HCT116 (cell line): ENCODE data around the gene CD2. TPM values are rescaled to one million over a fixed set of nuclear protein-coding genes. Genes with fewer than 3 reads are reported as not detected.

Experiments
- ATAC-seq: fragments of 200-7000 bp; cut with Tn5 transposase; 2 replicates; pipeline ENCODE4 v1.9.1; 2020; ENCODE audit warnings: mild to moderate bottlenecking, moderate library complexity
- BruUV-seq: library from RNA; stranded (reverse); fragments of 400-500 nt; replicated peaks from 2 replicates; lab custom pipeline; 2021; lab: Mats Ljungman, UMichigan
- CTCF ChIA-PET: fragments of 300-600 bp; sonication (Branson Sonifier 250); formaldehyde crosslinking; loops from one replicate; lab custom pipeline; 2021; ENCODE audit warnings: antibody characterized with exemption; lab: Charles Lee
- POLR2A ChIA-PET: fragments of 300-600, 350-600 bp; sonication (Branson Sonifier 250); formaldehyde crosslinking; loops from one replicate; lab custom pipeline; 2021; ENCODE audit warnings: antibody characterized with exemption; lab: Charles Lee
- RAD21 ChIA-PET, 2 experiments: fragments of 300-600 bp; sonication (Branson Sonifier 250); formaldehyde crosslinking; loops; one replicate each; lab custom pipeline; 2023; ENCODE audit warnings: low total read pairs in 2 of 2; ENCODE audit not compliant: uncharacterized antibody in 2 of 2, unreplicated experiment in 2 of 2, low non-redundant PET in 1 of 2; lab: Charles Lee
- DNase-seq: peaks from one replicate; pipeline ENCODE4 v3.0.0-alpha.2; 2010; ENCODE audit warnings: low read depth, low spot score
- H2AFZ ChIP-seq: fragments of 200-600 bp; shearing (Covaris generic), sonication (generic); 2 replicates; pipeline ENCODE4 v1.6.1; 2017; ENCODE audit warnings: low read depth, mixed run types, mixed read lengths, antibody characterized with exemption, low read length; ENCODE audit not compliant: poor library complexity, severe bottlenecking
- H3K27ac ChIP-seq: 2 replicates; pipeline ENCODE4 v1.5.1; 2012; ENCODE audit warnings: low read depth, low read length
- H3K27me3 ChIP-seq: fragments of 200-600 bp; sonication (generic); 2 replicates; pipeline ENCODE4 v1.6.1; 2016; ENCODE audit warnings: mixed run types, low read length, mixed read lengths; ENCODE audit not compliant: insufficient read depth
- H3K36me3 ChIP-seq, 2 experiments: fragments of 200-500 bp in 1 of 2; fragments of 200-600 bp in 1 of 2; sonication (Bioruptor generic) in 1 of 2; sonication (generic) in 1 of 2; 2 replicates each; pipeline versions ENCODE4 v1.5.1 to v1.6.1; 2014 to 2016; ENCODE audit warnings: low read length in 2 of 2, inconsistent platforms in 1 of 2, mixed read lengths in 1 of 2, mixed run types in 1 of 2; ENCODE audit not compliant: insufficient read depth in 2 of 2, control insufficient read depth in 1 of 2
- H3K4me1 ChIP-seq, 2 experiments: fragments of 200-600 bp in 1 of 2; sonication (generic) in 1 of 2; 2 replicates each; pipeline versions ENCODE4 v1.5.1 to v1.6.1; 2012 to 2017; ENCODE audit warnings: low read length in 2 of 2, inconsistent platforms in 1 of 2, mild to moderate bottlenecking in 1 of 2, mixed read lengths in 1 of 2, mixed run types in 1 of 2, moderate library complexity in 1 of 2; ENCODE audit not compliant: insufficient read depth in 2 of 2, control insufficient read depth in 1 of 2
- H3K4me2 ChIP-seq: fragments of 200-600 bp; sonication (generic); 2 replicates; pipeline ENCODE4 v1.6.1; 2017; ENCODE audit warnings: mixed run types, low read length, mixed read lengths
- H3K4me3 ChIP-seq, 2 experiments: fragments of 200-600 bp in 1 of 2; sonication (generic) in 1 of 2; replicated peaks in 1 of 2; 2 replicates each; pipeline ENCODE4 v1.5.1; 2011 to 2016; ENCODE audit warnings: low read length in 2 of 2, control low read depth in 1 of 2, low read depth in 1 of 2, mild to moderate bottlenecking in 1 of 2, mixed read lengths in 1 of 2, mixed run types in 1 of 2
- H3K79me2 ChIP-seq: fragments of 200-600 bp; sonication (generic); 2 replicates; pipeline ENCODE4 v1.6.1; 2017; ENCODE audit warnings: mild to moderate bottlenecking, mixed run types, low read length, moderate library complexity, mixed read lengths; ENCODE audit not compliant: insufficient read depth
- H3K9ac ChIP-seq: fragments of 200-600 bp; sonication (generic); 2 replicates; pipeline ENCODE4 v1.6.1; 2016; ENCODE audit warnings: low read length, mixed read lengths
- H3K9me2 ChIP-seq: fragments of 200-600 bp; sonication (generic), shearing (Covaris generic); 2 replicates; pipeline ENCODE4 v1.6.1; 2017; ENCODE audit warnings: mixed run types, mild to moderate bottlenecking, moderate library complexity; ENCODE audit not compliant: insufficient read depth
- H3K9me3 ChIP-seq, 2 experiments: fragments of 200-500 bp in 1 of 2; fragments of 200-600 bp in 1 of 2; sonication (Bioruptor generic) in 1 of 2; sonication (generic) in 1 of 2; 2 replicates each; pipeline ENCODE4 v1.6.1; 2014 to 2017; ENCODE audit warnings: low read length in 2 of 2, mixed read lengths in 2 of 2, inconsistent platforms in 1 of 2, low read depth in 1 of 2, mild to moderate bottlenecking in 1 of 2, mixed run types in 1 of 2, moderate library complexity in 1 of 2; ENCODE audit not compliant: control insufficient read depth in 1 of 2, insufficient read depth in 1 of 2
- H4K20me1 ChIP-seq: fragments of 200-600 bp; sonication (generic), shearing (Covaris generic); 2 replicates; pipeline ENCODE4 v1.6.1; 2017; ENCODE audit warnings: mixed run types, mild to moderate bottlenecking, moderate library complexity; ENCODE audit not compliant: insufficient read depth
- CBX3 ChIP-seq: IDR thresholded peaks from 2 replicates; pipeline ENCODE4 v1.6.1; 2012; ENCODE audit warnings: low read depth
- ELF1 ChIP-seq: IDR thresholded peaks from 2 replicates; pipeline ENCODE4 v1.6.1; 2012; ENCODE audit warnings: low read depth, borderline replicate concordance
- EZH2 ChIP-seq: fragments of 200-600 bp; sonication (generic); IDR thresholded peaks from 2 replicates; pipeline ENCODE4 v1.6.1; 2017; ENCODE audit warnings: antibody characterized with exemption, mixed run types
- JUND ChIP-seq: IDR thresholded peaks from 2 replicates; pipeline ENCODE4 v1.6.1; 2012
- POLR2A ChIP-seq: IDR thresholded peaks from 2 replicates; pipeline ENCODE4 v1.7.0; 2011; ENCODE audit warnings: borderline replicate concordance; ENCODE audit not compliant: insufficient read depth, insufficient read length; ENCODE audit errors: extremely low read depth
- POLR2AphosphoS5 ChIP-seq: IDR thresholded peaks from 2 replicates; pipeline ENCODE4 v1.6.1; 2011; ENCODE audit warnings: mild to moderate bottlenecking, low read depth, low read length, moderate library complexity
- RAD21 ChIP-seq: IDR thresholded peaks from 2 replicates; pipeline ENCODE4 v1.6.1; 2012; ENCODE audit warnings: low read depth, mild to moderate bottlenecking
- SIN3A ChIP-seq: IDR thresholded peaks from 2 replicates; pipeline ENCODE4 v1.6.1; 2012; ENCODE audit warnings: low read depth
- SP1 ChIP-seq: IDR thresholded peaks from 2 replicates; pipeline ENCODE4 v1.6.1; 2012; ENCODE audit warnings: low read depth
- SRF ChIP-seq: IDR thresholded peaks from 2 replicates; pipeline ENCODE4 v1.6.1; 2012; ENCODE audit warnings: low read depth
- intact Hi-C: fragments of 100-400 bp; cut with micrococcal nuclease; formaldehyde crosslinking; loops from 2 replicates; pipeline ENCODE4 v1.10.0; 2022
- total RNA-seq: library from RNA; stranded (reverse); gene quantifications from one replicate; pipeline ENCODE4 v1.2.1, GENCODE V29; 2021; ENCODE audit not compliant: unreplicated experiment
- TF ChIP-seq, protein P1 (sequence below): IDR thresholded peaks from 2 replicates; pipeline ENCODE4 v1.6.1; 2012; ENCODE audit warnings: low read depth
- TF ChIP-seq, protein P2 (sequence below), 3 experiments: fragments of 200-600 bp in 1 of 3; sonication (generic) in 1 of 3; IDR thresholded peaks in 2 of 3; conservative IDR thresholded peaks in 1 of 3; 2 replicates each; pipeline ENCODE4 v1.5.1; 2012 to 2017; ENCODE audit warnings: low read depth in 2 of 3, low read length in 2 of 3, antibody characterized with exemption in 1 of 3, borderline replicate concordance in 1 of 3, control low read depth in 1 of 3, mild to moderate bottlenecking in 1 of 3, mixed read lengths in 1 of 3, mixed run types in 1 of 3, moderate library complexity in 1 of 3; ENCODE audit not compliant: insufficient read depth in 1 of 3

Gene CD2
- total RNA-seq, 1 experiment from 2014 or later = 0.57 TPM

DNA sequence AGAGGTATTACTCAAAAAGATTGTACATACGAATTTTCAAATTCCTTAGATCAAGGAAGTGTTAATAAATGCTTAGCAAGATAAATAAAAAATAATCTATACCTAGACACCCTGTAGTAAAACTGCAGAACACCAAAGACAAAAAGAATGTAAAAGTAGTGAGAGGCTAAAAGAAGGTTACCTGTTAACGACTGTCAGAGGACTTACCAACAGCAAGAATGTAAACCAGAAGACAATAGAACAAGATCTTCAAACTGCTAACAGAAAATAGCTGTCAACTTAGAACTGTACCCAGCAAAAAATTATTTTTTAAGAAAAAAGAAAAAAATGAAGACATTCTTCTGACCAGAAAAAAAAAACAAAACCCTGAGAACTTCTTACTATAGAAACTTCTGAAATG lies 51.2 kb downstream of the CD2 start:
- Histone ChIP-seq H3K4me2 (no peak overlapping the region), H3K27ac (no peak overlapping the region), H3K4me3 (no peak overlapping the region), H3K9me3 (no peaks in the 10 kb centered on the region), H2AFZ (no peak overlapping the region), H4K20me1 (no peaks in the 10 kb centered on the region; the same call in 1 of the 2 replicates), H3K27me3 (no peaks in the 10 kb centered on the region), H3K9ac (no peak overlapping the region), H3K36me3 (no peaks in the 10 kb centered on the region)
- RAD21 ChIA-PET = no interaction called here
- TF ChIP-seq SRF (no peak), SIN3A (no peak), JUND (no peak), RAD21 (no peak), ELF1 (no peak), POLR2AphosphoS5 (no peak), SP1 (no peak), CBX3 (no peak), POLR2A (no peak)
- TF ChIP-seq, protein P1, sequence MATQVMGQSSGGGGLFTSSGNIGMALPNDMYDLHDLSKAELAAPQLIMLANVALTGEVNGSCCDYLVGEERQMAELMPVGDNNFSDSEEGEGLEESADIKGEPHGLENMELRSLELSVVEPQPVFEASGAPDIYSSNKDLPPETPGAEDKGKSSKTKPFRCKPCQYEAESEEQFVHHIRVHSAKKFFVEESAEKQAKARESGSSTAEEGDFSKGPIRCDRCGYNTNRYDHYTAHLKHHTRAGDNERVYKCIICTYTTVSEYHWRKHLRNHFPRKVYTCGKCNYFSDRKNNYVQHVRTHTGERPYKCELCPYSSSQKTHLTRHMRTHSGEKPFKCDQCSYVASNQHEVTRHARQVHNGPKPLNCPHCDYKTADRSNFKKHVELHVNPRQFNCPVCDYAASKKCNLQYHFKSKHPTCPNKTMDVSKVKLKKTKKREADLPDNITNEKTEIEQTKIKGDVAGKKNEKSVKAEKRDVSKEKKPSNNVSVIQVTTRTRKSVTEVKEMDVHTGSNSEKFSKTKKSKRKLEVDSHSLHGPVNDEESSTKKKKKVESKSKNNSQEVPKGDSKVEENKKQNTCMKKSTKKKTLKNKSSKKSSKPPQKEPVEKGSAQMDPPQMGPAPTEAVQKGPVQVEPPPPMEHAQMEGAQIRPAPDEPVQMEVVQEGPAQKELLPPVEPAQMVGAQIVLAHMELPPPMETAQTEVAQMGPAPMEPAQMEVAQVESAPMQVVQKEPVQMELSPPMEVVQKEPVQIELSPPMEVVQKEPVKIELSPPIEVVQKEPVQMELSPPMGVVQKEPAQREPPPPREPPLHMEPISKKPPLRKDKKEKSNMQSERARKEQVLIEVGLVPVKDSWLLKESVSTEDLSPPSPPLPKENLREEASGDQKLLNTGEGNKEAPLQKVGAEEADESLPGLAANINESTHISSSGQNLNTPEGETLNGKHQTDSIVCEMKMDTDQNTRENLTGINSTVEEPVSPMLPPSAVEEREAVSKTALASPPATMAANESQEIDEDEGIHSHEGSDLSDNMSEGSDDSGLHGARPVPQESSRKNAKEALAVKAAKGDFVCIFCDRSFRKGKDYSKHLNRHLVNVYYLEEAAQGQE = no peak
- TF ChIP-seq, all 23 proteins: peak for 0
- ATAC-seq (no peak), DNase-seq (no peak)
- Histone ChIP-seq H3K9me2 (no peaks in the 10 kb centered on the region), H3K79me2 (no peaks in the 10 kb centered on the region), H3K4me1 (no peaks in the 10 kb centered on the region)
- POLR2A ChIA-PET = no interaction called here
- CTCF ChIA-PET = no interaction called here
- intact Hi-C loops = no loop called here
- BruUV-seq = no TSS peak

DNA sequence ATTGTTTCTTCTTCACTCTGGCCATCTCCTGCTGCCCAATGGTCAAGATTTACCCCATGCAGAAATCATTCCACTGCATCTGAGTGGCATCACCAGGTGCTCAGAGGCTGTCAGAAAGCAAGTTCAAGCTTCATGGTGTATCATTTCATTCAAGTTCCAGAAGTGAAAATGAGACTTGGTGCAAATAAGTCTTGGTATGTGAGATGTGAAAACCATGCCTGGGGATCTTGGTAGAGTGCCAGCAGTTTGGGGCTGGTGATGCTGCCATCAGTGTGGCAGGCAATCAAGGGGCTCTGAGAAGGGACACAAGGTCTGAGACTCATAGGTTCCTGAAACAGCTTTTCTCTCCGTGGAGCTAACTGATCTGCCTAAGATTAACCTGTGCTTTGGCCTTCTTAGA lies 52.0 kb downstream of the CD2 start:
- DNase-seq = no peak
- RAD21 ChIA-PET = no interaction called here
- Histone ChIP-seq H3K79me2 (no peaks in the 10 kb centered on the region), H3K9ac (no peak overlapping the region), H3K27me3 (no peaks in the 10 kb centered on the region), H3K27ac (no peak overlapping the region), H3K4me1 (no peaks in the 10 kb centered on the region), H3K4me3 (no peak overlapping the region), H3K9me2 (no peaks in the 10 kb centered on the region), H3K36me3 (no peaks in the 10 kb centered on the region), H3K4me2 (no peak overlapping the region), H3K9me3 (no peaks in the 10 kb centered on the region; a peak in 1 of 4 replicates), H4K20me1 (no peaks in the 10 kb centered on the region; the same call in 1 of the 2 replicates), H2AFZ (no peak overlapping the region)
- intact Hi-C loops = no loop called here
- CTCF ChIA-PET = no interaction called here
- POLR2A ChIA-PET = no interaction called here
- BruUV-seq = no TSS peak
- TF ChIP-seq, protein P2, sequence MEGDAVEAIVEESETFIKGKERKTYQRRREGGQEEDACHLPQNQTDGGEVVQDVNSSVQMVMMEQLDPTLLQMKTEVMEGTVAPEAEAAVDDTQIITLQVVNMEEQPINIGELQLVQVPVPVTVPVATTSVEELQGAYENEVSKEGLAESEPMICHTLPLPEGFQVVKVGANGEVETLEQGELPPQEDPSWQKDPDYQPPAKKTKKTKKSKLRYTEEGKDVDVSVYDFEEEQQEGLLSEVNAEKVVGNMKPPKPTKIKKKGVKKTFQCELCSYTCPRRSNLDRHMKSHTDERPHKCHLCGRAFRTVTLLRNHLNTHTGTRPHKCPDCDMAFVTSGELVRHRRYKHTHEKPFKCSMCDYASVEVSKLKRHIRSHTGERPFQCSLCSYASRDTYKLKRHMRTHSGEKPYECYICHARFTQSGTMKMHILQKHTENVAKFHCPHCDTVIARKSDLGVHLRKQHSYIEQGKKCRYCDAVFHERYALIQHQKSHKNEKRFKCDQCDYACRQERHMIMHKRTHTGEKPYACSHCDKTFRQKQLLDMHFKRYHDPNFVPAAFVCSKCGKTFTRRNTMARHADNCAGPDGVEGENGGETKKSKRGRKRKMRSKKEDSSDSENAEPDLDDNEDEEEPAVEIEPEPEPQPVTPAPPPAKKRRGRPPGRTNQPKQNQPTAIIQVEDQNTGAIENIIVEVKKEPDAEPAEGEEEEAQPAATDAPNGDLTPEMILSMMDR (IDR thresholded peaks at IDR 0.05 in 2 of 3, conservative IDR thresholded peaks at IDR 0.05 in 1 of 3; ENCODE audit: borderline replicate concordance in 1 of 3, insufficient read depth in 1 of 3, low read depth in 2 of 3, low read length in 2 of 3) = no peak
- no peak for TF ChIP-seq POLR2AphosphoS5
- TF ChIP-seq EZH2 = no peak
- TF ChIP-seq POLR2A = no peak
- TF ChIP-seq CBX3 = no peak
- ATAC-seq = no peak
